AG08395 (cell line): ENCODE data around the gene CLIC5.

Experiments used
- DNase-seq: peaks from one replicate; pipeline ENCODE4 v3.0.0; 2012; ENCODE audit warnings: mixed read lengths, low spot score

Gene CLIC5

DNA sequence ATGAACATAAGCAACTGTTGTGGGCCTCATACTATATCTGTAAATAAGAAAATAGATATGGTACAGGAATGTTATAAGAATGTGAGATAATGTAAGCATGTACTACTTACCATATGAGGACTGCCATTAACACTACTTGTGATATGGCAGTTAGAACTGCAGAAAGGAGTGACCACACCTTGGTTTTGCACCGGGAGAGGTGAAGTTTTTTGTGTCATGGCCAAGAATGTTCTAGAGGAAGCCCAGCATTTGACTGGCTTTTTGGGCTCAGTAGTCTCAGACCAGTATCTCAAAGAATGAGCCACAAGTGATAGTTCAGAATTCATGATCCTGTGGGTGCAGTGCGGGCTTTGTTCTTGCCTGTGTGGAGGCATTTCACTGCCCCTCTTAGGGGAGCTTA lies 123.5 kb downstream of the CLIC5 start:
- DNase-seq, result no peak

DNA sequence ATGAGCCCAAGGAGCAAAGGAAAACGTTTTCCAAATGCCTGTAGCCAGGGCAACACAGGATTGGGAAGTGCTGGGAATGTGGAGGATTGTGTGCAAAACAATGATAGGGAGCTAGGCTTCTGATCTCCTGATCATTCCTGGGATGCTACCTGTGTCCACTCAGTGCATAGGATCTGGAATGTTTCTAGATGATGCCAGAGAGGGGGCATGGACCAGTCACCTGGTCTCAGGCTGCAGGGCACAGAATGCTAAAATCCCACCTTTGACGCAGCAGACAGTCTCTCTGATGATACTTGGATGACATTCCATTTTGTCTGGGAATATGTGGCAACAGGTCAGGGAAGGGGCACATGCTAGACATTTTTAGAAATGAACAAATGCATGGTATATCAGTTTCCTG lies 128.9 kb downstream of the CLIC5 start:
- no peak for DNase-seq

DNA sequence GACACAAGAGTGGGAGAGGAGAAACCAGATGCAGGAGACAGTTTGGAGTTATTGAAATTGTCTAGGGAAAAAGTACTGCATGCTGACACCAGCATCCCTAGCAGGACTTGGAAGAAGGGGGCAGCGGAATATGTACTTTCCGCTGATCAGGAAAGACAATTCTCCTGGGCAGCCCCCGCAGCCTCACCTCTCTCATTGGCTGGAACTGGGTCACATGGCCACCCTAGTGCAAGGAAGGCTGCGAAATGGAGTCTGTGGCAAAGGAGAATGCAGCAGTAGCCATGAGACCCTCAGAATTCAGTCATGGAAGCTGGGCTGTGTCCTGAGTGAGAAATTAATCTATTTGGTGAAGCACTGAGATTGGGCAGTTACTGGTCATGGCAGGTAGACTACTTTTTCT lies 131.3 kb downstream of the CLIC5 start:
- DNase-seq, result no peak

DNA sequence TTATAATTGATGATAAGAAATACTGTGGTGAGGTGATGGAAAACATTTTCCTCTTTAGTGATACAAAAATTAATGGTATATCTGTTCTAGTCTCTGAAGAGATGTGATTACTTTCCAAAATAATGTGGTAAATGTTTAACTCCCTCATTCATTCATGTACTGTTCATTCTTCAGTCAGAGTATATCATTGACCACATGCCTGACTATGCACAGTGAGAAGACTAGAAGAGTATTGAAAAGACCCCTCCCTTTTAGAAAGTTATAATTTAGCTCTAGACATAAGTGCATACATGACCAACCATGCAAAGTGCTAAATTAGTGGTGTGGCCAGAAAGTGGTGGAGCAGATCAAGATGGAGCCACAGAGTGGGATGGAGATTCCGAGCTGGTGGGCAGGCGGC lies 133.0 kb downstream of the CLIC5 start:
- DNase-seq, result no peak

DNA sequence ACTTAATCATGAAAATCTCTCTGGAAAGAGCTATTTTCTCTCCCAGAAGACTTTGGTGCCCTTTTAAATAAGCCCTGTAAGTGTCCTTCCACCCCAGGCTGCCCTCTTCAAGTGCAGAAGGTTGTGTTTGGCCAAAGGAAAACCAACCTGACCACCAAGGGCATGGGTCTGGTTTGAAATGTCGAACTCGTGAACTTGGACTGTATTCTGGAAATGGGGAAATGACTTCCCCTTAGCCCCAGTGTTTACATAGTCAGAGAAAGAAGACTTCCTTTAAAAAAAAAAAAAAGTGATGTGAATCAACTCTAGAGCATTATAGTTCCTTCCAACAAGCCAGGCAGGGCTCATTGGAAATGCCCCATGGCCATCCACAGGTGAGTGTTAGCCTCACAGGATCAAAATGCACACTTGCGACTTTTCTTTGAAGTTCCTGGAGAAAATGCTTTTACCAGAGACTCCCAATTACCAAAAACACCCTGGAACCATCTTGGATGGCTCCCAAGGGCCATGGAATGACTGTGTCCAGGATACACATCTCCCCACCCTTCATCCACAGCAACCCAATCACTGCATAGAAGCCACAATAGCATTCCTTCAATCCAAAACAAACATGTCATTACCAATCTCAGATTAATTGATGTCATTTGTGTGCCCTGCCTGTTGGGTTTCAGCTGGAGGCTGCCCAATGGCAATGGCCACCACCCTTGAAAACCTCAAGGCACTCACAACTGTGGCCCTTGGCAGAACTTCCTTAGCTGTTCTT lies 133.8 kb downstream of the CLIC5 start:
- DNase-seq, result no peak

DNA sequence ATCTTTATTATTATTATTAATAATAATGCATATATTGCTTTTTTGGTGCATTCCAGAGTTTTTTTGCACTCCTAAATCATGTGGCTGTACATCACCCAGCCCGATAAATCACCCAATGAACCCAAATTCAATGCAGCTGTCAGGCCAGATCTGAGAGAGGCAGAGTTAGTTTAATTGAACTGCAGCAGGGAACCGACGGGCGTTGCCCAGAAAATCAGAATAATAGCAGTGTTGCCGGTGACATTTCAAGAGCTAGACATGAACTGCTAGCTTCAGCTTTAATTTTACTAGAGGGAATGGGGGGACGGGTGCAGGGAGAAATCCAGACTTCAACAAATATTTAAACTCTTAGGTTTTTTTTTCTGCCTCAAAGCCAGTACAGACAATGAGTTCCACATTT lies 135.0 kb downstream of the CLIC5 start:
- DNase-seq, result no peak

DNA sequence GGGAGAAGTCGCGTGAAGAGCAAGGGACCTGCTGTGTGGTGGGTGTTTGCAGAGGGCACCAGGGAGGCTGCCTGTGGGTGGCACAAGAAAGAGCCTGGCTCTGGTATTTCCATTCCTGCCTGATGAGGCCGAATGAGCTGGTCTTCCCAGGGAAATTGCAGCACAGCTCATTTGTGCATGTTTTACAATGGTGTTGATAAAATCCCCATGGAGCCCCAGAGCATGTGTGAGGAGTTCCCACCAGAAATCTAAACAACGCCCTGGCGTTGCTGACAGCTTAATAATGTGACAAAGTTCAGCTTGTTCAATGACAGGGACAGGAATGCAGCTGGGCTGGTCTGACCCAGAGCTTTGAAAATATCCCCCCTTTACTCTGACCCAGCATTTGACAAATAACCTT lies 135.5 kb downstream of the CLIC5 start:
- peak; percentile 48 for DNase-seq

DNA sequence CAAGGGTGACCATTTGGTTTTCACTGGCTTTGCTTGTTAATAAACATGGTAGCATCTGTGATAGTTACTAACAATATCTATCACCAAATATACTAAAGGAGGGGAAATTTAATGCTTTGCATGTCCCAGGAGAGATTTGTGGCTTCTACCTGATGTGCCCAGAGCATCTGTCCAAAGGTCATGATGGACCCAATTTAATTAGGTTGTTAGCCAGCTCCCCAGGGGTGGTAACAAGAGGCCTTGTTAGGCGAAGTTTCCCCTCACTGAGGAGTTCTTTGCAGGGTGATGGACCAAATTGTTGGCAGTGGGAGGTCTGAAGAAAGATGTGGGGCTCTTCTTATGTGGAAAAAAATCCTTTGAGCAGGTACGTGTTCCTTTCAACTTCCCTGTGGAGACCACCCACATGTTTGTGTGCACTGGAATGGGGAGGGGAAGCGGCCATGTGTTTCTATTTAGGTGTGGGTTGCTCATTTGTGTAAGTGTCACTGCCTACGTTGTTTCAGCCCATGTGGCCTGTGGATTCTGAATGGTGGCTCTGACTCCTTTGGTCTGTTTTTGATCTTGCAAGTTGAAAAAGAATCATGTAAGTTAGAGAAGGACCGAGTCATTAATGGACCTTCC lies 137.6 kb downstream of the CLIC5 start:
- DNase-seq, result no peak

DNA sequence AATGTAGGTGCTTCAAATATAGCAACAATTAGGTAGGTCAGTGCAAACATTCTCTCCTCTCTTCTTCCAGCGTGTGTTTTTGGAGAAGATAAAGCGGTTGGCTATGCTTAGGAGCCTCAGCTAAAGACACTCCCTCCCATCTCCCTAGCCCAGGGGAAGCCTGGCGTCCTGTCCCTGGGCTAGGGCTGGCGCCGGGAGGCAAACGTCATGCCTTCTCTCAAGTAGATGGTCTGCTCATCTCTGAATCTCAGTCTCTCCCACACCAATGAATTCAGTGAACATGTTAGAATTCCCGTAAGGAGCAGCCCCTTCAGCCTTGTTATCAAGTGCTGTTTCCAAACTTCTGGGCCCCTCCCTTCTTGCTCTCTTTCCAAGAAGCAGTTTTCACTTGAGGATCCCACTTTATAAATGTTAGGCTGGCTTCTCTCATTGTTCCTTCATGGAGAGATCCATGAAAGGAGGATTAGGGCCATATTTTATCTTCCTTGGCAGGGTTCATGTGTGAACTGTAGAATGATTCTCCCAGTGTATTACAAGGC lies 142.8 kb downstream of the CLIC5 start:
- no peak for DNase-seq

DNA sequence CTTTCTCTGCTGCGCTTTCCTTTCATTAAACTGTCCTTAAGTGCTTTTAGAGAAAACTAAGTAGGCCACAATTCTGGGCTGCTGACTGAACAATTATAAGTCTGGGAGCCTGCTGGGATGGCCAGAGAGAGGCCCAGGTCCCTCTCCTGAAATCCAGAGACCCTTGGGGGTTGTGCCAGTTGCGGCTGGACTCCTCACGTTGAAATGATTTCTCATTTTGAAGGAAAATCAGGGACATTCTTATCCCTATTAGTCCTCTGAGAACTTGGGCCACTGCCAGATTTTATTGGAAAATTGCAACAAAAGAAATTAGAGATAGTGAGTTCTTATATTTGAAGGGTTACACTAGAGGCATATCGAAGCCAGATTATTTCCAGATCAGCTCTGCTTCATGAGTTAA lies 145.1 kb downstream of the CLIC5 start:
- DNase-seq, result no peak

DNA sequence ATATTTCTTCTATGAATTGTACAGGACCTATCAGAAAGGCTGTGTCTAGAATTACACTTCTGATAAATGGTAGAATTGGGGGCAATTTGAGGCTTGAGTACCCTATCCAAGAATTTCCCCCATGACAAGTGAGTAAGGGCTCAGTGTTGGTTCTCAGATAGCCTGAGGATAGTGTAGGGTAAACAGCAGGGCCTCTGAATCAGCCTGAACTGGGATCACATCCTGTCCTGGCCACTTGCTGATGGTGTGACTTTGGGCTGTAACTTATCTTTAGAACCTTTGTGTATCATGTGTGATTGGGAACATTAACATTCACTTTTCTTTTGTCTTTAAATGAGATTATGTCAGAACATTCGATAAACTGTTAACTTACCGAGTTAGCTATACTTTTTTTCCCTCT lies 151.0 kb downstream of the CLIC5 start:
- DNase-seq, result no peak

DNA sequence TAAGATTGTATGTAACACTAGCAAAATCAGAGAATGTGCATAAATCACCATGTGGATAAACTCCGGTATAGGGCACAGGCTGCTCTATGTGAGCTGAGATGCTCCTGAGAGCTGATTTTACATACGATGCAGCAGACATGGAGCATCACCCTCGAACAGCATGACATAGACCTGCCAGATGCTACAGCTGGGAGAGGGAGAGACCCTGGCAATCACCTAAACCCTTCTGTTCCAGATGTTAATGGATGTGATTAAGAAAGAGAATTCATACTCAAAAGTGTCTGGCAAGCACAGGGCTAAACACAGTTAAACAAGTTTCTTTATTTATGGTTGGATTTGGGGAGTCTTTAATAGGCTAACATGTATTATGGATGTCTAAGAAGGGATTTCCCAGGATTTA lies 157.0 kb downstream of the CLIC5 start:
- DNase-seq, result no peak

DNA sequence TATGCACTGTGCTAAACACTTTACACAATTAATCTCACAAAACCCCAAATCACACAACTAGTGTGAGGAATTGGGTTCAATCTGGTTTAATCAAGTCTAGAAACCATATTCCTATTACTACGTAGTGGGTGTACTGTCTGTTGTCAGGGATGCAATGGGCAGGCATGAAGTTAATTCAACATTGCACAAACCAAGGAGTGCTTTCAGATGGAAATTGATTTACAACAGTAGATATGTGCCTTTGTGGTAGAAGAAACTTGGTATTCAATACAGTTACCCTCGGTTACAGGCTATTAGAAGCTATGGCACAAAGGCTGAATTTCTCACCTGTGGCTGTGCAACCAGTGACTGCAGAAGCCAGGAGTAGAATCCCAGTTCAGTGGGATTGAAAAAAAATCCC lies 157.8 kb downstream of the CLIC5 start:
- DNase-seq, result no peak

DNA sequence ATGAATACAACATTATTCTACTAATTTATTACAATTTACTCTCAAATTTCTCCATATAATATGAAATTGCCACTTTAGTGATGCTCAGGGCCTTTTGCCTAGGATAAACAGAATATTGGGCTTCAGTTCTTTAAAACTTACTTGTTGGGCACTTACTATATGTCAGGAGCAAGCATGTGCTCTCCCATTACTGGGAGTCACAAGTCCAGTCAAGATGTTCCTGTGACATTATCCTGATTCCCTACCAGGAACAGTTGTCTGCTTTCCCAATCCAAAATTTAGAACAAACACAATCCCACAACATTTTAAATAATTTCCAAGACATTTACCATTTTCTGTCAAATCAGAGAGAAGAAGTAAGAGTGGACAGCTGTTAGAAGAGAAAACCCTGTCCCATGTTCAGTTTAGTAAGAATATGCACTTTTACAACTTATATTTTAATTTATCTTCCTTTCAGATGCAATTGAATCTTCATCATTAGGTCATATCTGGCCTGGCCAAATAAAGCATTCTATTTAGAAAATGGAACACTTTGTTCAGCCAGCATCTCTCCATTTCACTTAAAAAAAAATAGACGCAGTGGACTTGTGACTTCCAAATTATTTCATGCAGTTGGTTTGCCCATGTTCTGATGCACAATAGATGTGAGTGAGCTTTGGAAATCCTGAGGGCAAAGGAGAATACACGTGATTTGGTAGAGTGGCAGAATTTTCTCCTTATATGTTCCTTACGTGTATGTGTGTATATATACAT lies 159.8 kb downstream of the CLIC5 start:
- DNase-seq, result no peak

DNA sequence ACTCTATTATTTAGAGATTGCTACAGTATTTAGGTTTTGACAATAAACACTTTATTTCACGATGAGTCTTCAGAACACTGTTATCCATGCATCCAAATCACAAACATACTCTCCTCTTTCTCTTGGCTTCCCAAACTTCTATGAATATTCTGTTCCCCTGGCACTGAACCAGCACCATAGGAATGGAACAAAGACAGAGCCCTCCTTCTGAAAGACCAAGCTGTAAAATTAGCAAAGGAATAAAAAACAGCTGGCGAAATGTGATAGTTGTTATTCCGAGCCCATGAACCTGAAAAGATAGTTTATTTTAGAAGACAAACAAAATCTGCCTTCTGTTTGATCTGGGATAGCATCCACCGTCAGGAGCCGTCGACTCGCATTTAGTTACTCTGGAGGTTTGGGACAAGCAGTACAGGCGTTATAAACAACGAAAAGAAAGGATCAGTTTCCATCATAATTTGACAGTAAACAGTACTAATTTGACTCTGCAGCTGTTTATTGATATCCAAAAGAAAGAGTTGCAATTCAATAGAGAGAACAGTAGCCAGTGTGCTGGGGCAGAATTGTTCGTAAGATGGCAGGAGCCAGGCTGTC lies 161.4 kb downstream of the CLIC5 start:
- no peak for DNase-seq

DNA sequence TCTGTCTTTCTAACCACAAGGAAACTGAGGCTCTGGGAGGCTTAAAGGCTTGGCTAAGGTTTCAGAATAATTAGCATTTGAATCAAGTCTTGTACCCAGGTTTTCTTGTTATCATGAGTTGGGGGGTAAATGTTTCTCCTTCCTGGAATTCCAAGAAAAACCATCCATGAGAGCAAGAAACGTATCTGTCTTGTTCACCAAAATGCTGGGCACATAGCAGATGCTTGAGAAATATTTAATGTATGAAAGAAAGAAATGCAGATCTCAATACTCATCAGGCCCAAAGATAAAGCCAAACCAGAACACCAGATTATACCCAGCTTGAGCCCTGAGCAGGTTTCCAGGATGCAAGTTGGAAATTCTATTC lies 164.6 kb downstream of the CLIC5 start:
- no peak for DNase-seq

DNA sequence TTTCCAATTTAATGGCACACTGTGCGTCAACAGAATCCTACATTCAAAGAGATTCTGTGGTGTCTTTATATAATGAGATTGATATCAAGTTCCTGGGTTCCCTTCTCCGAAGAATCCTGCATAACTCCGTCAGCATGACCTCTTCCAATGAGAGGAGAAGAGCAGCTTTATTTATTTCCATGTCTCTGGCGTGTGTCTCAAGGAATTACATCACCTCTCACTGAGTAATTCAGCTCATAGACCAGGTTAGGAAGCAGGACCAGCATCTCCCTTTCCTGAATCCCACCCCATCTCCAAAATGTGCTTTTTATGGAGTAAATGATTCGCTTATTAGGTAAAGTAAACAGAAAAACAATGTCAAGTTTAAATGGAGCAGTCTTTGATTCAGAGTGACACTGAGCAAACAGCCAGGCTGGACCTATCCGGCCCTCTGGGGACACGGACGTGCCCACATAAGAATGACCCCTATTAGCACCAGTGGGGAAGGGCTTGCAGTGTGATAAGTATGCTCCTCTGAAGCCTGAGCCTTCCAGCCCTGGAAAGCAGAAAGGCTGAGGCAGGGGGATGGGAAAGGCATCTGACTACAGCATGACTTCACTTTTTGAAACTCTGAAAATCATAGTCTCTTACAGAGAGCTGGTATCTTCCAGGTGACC lies 165.2 kb downstream of the CLIC5 start:
- no peak for DNase-seq

DNA sequence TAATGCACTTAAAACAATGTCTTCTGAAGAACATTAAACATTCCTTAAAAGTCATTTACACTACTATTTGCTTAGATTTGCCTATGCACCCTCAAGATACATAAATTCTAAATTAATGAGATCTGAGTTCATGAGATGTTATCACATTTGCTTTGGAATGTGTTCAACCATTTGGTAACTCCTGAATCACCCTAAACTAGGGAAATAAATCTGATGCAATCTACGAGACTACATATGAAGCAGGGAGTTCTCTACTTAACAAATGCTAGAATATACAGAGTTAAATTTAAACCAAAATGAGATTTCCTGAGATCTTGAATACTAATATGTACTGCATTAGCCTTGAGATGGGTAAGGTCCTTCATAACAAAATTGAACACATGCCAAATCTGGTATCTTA lies 170.1 kb downstream of the CLIC5 start:
- DNase-seq, result peak; percentile 32

DNA sequence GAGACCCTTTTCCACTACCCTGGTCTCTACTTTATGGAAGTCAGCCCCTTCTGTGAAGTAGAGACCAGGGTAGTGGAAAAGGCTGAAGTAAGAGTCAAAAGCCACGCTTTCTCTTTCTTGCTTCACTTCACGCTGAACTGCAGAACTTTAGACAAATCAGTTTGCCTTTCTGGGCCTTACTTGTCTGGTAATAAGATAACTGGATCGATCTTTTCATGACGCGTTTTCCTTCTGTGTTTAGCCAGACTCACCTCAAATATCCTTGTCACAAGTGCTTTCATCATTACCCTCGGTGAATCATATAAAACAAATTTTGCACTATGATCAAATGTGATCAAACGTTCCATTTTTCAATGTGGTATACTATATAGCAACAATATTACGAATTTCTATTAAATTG lies 170.7 kb downstream of the CLIC5 start:
- DNase-seq, result no peak

DNA sequence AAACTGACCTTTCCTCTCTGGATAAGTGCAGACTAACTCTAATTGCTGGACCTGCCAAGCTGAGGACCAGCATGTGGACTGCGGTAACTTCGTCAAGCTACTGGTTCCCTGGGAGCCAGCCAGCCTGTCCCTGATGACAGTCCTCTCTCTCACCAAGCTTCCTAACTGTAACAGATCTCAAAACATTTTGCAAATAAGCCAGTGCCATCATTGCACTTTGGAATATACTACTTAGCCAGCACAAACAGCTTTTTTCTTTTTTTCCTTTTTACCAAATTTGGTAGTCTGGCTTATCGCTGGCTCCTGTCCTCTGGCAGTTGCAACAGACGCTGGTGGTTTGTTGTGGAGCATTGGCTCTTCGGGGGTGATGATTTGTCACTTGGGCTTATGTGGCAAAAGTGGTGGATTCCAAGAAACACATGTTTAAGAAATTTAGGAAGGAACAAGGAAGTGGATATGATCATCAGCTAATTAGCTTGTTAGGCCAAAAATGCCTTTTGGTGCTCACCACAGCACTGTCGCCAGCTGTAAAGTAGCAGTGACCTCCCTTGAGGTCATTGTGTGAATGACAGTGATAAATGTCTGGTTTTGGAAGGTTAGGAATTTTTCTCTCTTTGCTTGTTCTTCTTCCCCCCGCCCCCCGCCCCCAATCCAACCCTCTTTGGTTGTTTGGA lies 171.7 kb downstream of the CLIC5 start:
- peak; percentile 72 for DNase-seq

DNA sequence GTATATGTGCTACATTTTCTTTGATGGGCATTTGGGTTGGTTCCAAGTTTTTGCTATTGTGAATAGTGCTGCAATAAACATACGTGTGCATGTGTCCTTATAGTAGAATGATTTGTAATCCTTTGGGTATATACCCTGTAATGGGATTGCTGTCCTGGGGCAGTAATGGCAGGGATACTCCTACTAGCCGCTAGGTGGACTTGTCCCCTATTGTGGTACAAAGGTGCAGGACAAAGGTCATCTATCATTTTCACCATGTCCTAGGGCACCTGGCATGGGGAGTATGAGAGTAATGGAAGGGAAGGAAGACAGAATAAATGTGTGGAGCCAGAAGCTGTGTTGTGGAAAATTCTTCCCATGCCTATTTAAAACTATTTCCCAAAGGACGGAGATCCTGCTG lies 174.6 kb downstream of the CLIC5 start:
- no peak for DNase-seq

DNA sequence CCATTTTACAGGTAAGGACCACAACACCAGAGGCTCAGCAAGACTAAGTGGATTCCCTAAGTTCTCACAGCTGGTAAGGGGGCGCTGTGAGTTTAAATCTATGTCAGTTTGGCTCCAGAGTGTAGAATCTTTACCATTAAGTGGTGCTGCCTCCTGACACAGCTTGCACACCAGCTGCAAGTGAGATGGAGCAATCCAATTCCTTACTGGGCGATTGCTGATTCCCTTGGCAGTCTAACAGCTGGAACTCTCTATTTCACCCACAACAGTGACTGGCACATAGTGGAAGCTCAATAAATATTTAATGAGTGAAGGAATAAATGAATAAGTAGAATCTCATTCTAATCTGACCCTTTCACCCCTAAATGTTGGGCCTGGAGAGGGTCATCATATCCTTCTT lies 176.7 kb downstream of the CLIC5 start:
- DNase-seq, result no peak
